ENCODE measurements around the gene ROBO2. TPM values are rescaled to one million over a fixed set of nuclear protein-coding genes. Genes with fewer than 3 reads are reported as not detected.

The ROBO2 gene
- polyA plus RNA-seq, 3 donors, result 79.5 to 103 (median 89.3) TPM

DNA sequence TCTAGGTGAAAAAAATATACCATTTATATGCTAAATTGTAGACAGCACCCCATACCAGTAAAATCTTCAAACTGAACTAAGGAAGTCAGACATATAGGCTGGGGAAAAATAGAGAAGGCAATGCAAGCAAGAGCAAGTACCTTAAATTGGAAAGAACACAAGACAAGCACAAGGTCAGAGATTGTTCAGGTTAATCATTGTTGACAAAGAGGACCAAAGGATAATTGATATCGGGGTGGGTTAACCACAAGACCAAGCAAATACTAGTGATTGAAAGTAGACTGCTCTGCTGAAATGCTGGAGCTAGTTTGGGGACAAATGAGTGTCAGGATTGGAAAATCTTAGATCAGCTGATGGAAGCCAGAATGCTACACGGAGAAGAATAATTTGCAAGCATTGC, 499.8 kb downstream of the ROBO2 start:
- no peak for DNase-seq (ENCODE audit: low read depth in 3 of 3, low spot score in 2 of 3)

DNA sequence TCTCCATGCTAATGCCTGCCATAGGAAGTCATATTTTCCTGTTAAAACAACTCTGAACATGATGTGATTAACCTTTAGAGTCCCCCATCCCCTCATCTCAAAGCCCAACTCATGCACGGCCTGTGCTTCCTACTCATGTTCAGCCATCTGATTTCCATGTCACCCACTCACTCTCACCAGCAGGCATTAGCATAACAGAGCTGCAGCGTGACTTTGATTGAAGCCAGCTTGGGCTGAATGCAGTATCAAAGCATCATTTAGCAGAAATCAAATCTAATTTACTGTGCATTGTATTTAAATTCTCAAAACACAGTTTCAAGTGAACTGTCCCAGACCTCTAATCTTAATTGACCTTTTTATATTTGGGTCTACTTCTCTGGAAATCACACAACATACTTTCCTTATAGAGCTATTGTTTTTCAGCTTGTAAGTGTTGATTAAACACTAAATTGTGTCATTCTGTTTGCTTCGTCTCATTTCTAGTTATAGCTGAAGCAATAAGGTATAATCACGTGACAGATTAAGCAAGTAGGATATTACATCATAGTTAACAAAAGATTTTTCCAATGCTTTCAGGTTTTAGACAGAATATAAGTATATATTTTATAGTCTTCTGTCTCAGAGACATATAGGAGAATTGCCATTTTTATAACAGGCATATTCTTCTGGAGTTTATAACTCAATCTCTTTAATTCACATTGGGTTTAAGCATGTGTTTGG, 501.5 kb downstream of the ROBO2 start:
- DNase-seq (ENCODE audit: low read depth in 3 of 3, low spot score in 2 of 3), result no peak

DNA sequence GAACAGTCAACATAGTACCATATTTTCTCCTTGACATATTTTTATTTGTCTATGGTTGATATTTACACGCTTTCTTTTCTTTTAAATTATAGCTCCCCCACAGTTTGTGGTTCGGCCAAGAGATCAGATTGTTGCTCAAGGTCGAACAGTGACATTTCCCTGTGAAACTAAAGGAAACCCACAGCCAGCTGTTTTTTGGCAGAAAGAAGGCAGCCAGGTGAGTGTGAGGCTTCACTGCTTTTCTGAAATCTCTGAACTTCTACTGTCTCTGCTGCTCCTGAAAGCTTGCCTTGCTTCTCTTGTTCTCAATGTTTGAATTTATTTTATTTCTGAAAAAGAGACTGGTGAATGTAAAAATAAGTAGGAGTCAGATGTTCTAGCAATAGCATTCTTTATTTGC, 506.3 kb downstream of the ROBO2 start:
- DNase-seq (ENCODE audit: low read depth in 3 of 3, low spot score in 2 of 3), result no peak

DNA sequence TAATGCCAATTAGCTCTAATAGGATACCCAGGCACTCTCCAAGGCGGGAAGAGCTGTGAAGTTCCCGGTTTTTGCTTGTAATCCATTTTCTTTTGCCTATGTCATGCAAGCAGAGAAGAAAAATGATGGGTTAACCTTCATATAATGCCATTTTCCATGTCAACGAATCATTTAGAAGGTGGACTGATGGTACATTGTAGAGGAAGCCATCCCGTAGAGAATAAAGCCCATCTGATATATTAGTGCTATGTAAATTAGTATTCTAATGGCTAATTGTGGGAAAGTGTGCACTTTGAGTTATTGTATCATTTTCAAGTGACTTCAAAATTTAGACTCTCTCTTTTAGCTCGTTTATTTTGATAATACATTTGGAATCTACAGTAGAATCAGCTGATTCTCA, 509.1 kb downstream of the ROBO2 start:
- no peak for DNase-seq (ENCODE audit: low read depth in 3 of 3, low spot score in 2 of 3)

DNA sequence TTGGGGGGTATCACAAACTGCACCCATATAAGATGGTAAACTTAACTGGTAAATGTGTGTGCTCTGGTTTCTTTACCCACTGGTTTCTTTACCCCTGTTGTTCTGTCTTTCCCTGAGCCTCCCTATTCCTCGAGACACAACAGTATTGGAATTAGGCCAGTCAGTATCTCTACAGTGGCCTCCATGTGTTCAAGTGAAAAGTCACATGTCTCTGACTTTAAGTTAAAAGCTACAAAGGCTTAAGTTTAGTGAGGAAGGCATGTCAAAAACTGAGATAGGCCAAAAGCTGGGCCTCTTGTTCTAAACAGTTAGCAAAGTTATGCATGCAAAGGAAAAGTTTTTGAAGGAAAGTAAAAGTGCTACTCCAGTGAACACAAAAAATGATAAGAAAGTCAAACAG, 513.3 kb downstream of the ROBO2 start:
- DNase-seq (ENCODE audit: low read depth in 3 of 3, low spot score in 2 of 3), result no peak

DNA sequence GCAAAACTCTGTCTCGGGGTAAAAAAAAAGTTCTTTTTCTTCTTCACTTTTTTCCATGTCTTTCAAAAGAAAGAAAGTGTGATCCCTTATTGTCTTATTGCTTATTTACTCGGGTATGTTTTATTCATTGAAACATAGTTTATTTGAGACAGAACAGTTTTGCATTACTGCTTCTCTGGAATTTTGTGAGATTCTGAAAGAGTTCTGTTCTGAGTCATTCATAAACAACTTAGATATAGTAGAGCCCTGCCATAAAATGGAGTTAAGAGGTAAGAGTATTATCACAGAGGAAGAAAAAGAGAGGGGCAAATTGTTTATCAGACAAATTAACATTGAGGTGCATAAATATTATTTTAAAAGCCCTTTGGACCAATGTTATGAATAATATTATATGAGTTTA, 522.2 kb downstream of the ROBO2 start:
- DNase-seq (ENCODE audit: low read depth in 3 of 3, low spot score in 2 of 3), result no peak

DNA sequence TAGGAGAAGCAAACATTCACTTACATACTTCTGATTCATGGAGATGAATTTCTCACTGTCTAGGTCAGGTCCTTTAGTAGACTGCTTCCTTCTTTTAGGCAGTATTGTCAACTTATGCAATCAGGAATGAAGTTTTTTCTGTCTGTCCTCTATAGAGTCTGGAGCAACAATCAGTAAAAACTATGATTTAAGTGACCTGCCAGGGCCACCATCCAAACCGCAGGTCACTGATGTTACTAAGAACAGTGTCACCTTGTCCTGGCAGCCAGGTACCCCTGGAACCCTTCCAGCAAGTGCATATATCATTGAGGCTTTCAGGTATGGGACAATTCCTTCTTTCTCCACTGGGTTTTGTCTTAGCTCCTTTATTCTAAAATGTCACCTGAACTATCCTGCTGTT, 523.1 kb downstream of the ROBO2 start:
- DNase-seq (ENCODE audit: low read depth in 3 of 3, low spot score in 2 of 3), result no peak

DNA sequence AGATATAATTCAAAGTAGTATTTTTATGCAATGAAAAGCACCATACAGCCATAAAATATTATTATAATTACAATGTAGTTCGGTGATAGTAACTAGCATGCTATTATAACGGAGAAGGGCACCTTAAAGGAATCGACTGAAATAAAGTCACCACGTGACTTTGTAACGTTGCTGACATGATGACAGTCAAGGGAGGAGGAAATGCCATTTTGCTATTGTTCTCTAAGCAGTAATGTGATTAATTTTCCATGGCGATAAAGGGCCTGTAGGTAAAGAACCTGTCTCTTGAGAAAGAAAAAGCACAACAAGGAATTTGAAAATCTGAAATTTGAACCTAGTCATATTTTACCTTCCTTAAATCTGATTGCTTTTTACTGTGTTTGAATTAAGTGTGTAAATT, 526.2 kb downstream of the ROBO2 start:
- no peak for DNase-seq (ENCODE audit: low read depth in 3 of 3, low spot score in 2 of 3)

DNA sequence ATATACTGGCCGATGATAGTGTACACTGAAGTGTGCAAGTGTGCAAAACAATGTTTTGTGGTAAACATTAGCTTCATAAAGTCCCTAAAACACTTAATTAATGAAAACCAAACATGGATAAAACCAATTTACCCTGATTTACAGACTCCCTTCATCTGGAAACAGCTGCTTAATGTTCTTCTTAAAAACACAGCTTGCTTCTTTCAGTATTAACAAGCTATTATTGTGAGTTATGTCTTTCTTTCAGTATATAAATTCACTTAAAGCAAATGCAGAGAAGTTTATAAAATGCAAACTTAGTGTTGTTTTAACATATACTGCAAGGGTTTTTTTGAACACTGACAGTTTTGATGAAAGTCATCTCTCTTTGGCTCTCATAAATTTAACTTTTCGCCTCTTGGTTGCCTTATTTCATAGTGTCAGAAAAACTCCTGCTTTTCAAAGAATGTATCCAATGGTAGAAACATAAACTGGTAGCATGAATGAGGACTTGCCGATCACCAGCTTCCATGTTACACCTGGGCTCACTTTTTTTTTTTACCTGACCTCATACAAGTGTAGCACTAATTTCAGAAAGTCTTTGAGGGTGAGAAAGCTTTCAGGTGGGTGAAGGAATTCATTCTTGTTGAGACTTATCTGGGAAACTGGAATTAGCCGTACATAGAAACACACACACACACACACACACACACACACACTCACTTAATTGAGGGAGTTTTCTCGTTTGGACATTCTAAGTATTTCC, 532.2 kb downstream of the ROBO2 start:
- DNase-seq (ENCODE audit: low read depth in 3 of 3, low spot score in 2 of 3), result peak; percentile 41 to 67 (median 56)

DNA sequence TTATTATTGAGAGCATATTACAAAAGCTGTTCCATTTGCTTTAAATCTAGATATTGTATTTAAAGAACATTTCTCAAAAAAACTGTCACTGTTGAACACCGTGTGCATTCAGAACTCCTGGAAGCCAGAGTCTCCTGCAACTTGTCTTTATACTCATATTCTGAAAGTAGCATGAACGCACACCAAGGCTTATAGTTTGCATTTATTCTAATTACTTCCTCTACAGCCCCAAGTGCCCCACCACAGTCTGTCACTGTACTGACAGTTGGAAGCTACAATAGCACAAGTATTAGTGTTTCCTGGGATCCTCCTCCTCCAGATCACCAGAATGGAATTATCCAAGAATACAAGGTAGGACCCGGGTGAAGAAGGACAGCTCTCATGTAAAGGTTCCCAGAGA, 537.4 kb downstream of the ROBO2 start:
- no peak for DNase-seq (ENCODE audit: low read depth in 3 of 3, low spot score in 2 of 3)

DNA sequence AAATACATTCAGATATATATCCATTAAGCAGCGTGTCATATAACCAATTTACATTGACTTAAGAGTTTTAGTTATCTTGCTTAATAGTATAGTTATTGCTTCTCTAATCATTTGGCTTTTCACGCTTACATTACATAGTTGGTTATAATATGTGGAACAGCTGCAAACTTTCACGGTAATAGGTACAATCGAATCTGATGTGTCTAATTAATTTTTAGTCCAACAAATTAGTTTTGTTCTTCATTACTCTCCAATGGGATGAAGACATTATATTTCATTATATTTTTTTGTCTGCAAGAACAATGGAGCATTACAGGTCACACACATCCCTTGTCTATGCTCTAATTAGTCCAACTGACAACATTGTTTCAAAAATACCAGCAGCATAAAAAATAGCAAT, 546.3 kb downstream of the ROBO2 start:
- no peak for DNase-seq (ENCODE audit: low read depth in 3 of 3, low spot score in 2 of 3)

DNA sequence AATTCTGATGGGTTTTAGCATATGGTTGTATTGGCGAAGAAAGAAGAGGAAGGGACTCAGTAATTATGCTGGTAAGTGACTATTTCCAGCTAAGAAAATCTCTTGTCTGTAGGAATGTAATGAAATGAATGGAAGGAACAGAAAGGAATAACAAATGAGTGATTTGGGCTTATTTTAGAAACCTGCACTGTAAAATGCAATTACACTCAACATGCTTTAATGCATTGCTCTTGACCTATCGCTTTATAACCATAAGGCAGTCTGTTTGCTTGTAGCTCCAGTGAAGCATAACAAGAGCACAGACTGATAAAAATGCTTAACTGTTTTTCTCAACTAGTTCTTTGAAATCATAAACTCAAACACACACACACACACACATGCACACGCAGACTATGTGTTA, 549.0 kb downstream of the ROBO2 start:
- no peak for DNase-seq (ENCODE audit: low read depth in 3 of 3, low spot score in 2 of 3)

DNA sequence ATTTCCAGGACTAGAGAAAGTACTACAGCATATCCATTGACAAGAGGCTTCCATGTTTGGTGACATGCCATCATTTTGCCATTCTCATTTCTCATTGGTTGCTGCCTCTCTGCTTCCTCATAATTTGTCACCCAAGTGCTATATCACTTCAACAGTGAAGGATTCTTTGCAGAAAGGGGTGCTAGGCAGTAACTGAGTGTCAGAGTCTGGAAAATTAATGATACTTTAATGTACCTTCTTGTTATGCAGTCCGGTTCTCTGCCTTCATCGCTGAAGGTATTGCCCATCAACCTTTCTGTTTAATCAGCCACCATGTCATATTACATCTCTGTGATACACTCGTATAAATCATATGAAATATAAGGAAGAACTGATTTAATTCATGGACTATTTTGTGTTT, 550.3 kb downstream of the ROBO2 start:
- no peak for DNase-seq (ENCODE audit: low read depth in 3 of 3, low spot score in 2 of 3)

DNA sequence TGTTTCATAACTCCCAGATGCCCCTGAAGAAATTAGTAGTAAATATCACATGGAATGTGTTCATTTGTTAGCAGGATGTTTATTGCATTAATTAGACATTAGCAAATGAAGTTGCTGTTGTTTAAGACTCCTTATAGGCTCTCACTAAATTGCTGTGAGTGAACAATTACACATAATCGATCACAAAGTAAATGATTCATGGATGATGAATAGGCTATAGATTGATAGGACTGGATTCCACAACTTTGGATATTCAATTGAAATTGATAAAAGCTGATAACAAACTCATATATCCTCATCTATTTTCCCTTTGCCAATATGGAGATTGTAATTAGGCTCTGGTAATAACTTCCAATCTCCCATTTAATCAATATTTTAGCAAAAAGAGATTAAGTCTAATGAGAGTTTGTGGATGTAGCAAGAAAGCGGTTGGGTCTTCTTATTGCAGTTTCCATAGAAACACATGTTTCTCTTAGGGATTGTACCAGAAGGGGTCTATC, 555.5 kb downstream of the ROBO2 start:
- no peak for DNase-seq (ENCODE audit: low read depth in 3 of 3, low spot score in 2 of 3)

DNA sequence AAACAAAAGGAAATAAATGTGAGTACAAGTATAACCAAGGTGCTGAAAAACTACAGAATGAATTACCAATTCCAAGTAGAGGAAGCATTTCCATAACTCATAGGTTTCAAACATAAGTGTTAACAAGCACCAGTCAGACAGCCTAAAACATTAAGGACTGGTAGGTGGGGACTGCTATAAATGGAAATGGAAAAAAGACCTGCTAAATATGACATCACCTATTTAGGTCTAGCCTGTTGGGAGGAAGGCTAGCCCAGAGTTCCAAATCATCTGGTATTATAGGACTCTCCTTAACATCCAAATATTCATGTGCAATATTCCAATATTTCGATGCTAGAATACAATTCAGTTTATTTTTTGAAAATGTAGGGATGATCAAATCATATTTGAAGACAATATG, 560.0 kb downstream of the ROBO2 start:
- DNase-seq (ENCODE audit: low read depth in 3 of 3, low spot score in 2 of 3), result no peak

DNA sequence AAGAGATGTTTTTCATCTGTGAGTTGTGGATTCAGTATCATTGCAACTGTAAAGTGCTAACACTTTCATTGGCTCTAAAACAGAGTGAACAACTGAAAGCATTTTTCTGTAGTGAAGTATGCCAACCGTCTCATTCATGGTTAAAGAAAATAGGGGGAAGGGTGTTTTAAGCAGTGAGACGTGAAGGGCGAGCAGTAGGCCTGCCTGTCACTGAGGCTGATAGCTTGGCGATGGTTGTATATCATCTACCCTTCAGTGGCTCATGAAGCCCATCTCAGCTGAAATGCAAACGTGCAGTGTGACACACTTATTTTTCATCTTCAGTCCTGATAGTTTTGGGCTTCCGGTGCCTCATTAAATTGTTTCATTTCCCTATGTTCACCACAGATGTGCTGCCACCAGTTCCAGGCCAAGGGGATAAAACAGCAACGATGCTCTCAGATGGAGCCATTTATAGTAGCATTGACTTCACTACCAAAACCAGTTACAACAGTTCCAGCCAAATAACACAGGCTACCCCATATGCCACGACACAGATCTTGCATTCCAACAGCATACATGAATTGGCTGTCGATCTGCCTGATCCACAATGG, 562.0 kb downstream of the ROBO2 start:
- no peak for DNase-seq (ENCODE audit: low read depth in 3 of 3, low spot score in 2 of 3)

DNA sequence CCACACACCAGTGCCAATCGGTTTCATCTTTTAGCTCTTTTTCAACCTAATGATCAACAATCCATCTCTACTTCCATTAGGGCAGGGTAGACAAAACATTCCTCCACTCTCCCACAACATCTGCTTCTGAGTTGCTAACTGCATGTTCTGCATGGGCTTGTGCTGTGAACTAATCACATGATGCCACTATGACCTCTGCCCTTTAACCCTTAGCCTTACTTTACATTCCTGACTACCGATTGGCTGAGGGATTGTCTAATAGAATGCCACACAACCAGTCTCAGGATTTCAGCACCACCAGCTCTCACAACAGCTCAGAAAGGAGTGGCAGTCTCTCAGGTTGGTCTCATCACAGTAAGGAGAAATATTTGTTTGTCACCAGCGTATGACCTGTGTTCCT, 562.8 kb downstream of the ROBO2 start:
- DNase-seq (ENCODE audit: low read depth in 3 of 3, low spot score in 2 of 3), result no peak

DNA sequence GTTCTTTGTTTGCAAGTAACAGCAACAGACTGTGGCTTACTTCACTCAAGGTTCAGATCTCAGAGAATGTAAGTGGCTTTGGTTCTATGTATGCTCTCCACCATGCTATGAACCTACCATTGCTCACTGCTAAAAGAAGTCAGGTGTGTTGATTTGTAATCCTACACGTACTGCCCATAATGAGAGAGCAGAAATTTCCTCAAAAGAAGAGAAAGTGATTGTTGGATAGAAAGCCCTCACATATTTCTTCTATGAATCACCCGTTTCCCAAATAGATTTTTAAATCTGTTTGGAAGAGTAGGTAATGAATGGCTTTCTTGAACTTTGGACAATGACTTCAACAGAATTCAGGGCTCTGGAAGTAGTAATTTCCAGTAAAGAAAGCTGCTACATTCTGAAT, 565.4 kb downstream of the ROBO2 start:
- no peak for DNase-seq (ENCODE audit: low read depth in 3 of 3, low spot score in 2 of 3)

DNA sequence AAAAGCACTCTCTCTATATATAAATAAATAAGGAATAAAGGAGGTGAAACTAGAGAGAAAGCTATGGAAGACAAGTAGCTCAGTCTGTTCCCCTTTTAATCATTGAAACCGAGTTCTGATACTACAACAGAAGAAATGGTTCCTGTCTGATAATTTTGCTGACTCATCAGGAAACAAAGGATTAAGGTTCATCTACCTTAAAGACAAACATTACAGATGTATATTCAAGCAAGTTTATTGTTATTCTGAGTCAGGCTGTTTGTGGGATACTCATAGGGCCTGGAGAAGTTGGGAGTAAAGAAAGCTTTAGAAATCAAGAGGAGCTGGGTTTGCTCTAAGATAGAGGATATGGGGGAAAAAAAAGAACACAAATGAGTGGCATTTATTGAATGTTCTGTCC, 566.0 kb downstream of the ROBO2 start:
- no peak for DNase-seq (ENCODE audit: low read depth in 3 of 3, low spot score in 2 of 3)

DNA sequence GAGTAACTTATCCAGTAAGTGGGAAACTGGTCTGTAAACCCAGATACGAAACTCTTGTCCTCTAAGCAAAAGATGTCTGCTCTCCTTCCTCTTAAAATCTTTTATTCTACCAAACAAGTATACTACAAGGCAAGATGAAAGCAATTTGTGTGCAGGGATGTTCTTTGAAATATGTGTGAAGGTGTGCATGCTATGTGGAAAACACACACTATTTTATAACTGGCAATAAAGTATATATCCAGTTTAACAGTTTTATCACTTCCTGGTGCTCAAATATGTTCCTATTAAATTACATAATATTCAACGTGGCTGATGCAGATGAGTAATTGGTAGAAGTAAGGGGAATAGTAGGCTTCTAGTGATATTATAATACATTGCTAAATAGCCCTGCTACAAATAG, 566.5 kb downstream of the ROBO2 start:
- no peak for DNase-seq (ENCODE audit: low read depth in 3 of 3, low spot score in 2 of 3)

DNA sequence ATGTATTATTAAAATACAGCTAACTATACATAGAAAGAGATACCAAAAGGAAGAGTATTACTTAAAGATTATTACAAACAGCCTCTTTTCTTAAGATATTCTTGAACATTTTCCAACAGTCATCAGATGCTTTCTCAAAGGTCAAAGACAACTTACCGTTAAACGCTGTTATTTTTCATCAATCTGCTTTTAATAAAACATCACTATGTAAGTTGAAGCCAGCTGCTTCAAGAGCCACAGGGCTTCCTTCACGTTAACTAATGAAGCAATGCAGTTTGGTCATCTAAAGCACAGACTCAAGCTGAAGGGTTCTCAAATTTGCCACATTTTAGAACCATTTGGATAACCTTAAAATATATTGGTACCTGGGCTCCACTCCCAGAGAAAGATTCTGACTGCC, 578.8 kb downstream of the ROBO2 start:
- no peak for DNase-seq (ENCODE audit: low read depth in 3 of 3, low spot score in 2 of 3)

DNA sequence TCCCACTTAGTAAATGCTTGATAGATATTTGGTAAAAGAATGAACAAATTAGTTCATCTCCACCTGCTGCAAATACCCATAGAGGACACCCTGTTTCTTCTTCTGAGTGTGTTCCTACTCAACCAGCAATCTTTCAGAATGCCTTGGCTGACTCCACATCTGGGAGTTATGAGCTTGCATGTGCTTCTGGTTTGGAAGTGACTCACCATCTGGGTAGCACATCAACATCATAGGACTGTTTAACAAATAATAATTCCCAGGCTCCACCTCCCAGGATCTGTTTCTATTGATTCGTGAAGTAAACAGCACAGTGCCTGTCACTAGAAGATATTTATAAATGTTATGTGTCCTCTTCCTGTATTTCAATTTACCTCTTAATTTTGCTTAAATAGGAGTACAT, 580.1 kb downstream of the ROBO2 start:
- no peak for DNase-seq (ENCODE audit: low read depth in 3 of 3, low spot score in 2 of 3)
